ENCODE data around the gene CSF2RB. TPM values are rescaled to one million over a fixed set of nuclear protein-coding genes. Genes with fewer than 3 reads are reported as not detected.
"Not testable (repeated sequence)": the region's sequence is repeated elsewhere in the genome, so short reads cannot be mapped to it uniquely, and the experiment has no call there.

The CSF2RB gene
- total and polyA plus RNA-seq, 5 donors = 0.75 to 2.6 (median 2.0) TPM

- no peaks in the 10 kb centered on the region for H3K4me1 ChIP-seq (ENCODE audit: control insufficient read depth, insufficient read depth, low read length)
- intact Hi-C loops (cut with DNase I) = no loop called here
- H3K27me3 ChIP-seq (ENCODE audit: control insufficient read depth, insufficient read depth) = no peaks in the 10 kb centered on the region
- no peak overlapping the region for H3K4me3 ChIP-seq (ENCODE audit: low read length)
- ATAC-seq (no peak), DNase-seq (no peak)
- H3K9me3 ChIP-seq (ENCODE audit: control insufficient read depth, low read length) = no peaks in the 10 kb centered on the region
- 71% methylated on average over 12 of the region's 12 CpGs for WGBS
- H3K27ac ChIP-seq (ENCODE audit: low read length) = no peak overlapping the region
These were observed 74.8 kb downstream of the CSF2RB start for GRCh38 chr22:36988075-36988832.

- H3K4me3 ChIP-seq (ENCODE audit: low read length); intact Hi-C loops (cut with DNase I); H3K27me3 ChIP-seq (ENCODE audit: control insufficient read depth, insufficient read depth); H3K9me3 ChIP-seq (ENCODE audit: control insufficient read depth, low read length); ATAC-seq; H3K27ac ChIP-seq (ENCODE audit: low read length); DNase-seq; H3K4me1 ChIP-seq (ENCODE audit: control insufficient read depth, insufficient read depth, low read length): not testable (repeated sequence)
- 89% methylated on average over 4 of the region's 4 CpGs for WGBS
These were observed 75.6 kb downstream of the CSF2RB start for GRCh38 chr22:36989012-36989411.

Other genes with a start within 250 kb of the CSF2RB start
- gene CACNG2, start 209.9 kb upstream of the CSF2RB start, total RNA-seq = not detected
- gene CACNG2, start 209.9 kb upstream of the CSF2RB start, polyA plus RNA-seq = not detected
- 10 to 100 TPM; 24.1 to 37.6 (median 32.3) TPM for gene IFT27, start 137.5 kb upstream of the CSF2RB start, total RNA-seq
- 32.5 TPM for gene IFT27, start 137.5 kb upstream of the CSF2RB start, polyA plus RNA-seq
- gene PVALB, start 96.6 kb upstream of the CSF2RB start, total RNA-seq = not detected
- gene PVALB, start 96.6 kb upstream of the CSF2RB start, polyA plus RNA-seq = not detected
- 1 to 10 TPM; 3.1 to 6.9 (median 6.6) TPM for gene NCF4, start 52.6 kb upstream of the CSF2RB start, total RNA-seq
- gene NCF4, start 52.6 kb upstream of the CSF2RB start, polyA plus RNA-seq = 3.6 TPM
- 10 to 100 TPM; 31.7 to 53.6 (median 36.6) TPM for gene TST, start 105.8 kb downstream of the CSF2RB start, total RNA-seq
- gene TST, start 105.8 kb downstream of the CSF2RB start, polyA plus RNA-seq = 67.9 TPM
- 10 to 100 TPM; 49.6 to 65.7 (median 54.2) TPM for gene MPST, start 106.1 kb downstream of the CSF2RB start, total RNA-seq
- gene MPST, start 106.1 kb downstream of the CSF2RB start, polyA plus RNA-seq = 93.0 TPM
- gene KCTD17, start 138.1 kb downstream of the CSF2RB start, total RNA-seq = 10 to 100 TPM; 24.8 to 37.8 (median 32.2) TPM
- gene KCTD17, start 138.1 kb downstream of the CSF2RB start, polyA plus RNA-seq = 34.4 TPM
- not detected for gene TMPRSS6, start 196.1 kb downstream of the CSF2RB start, total RNA-seq
- not detected for gene TMPRSS6, start 196.1 kb downstream of the CSF2RB start, polyA plus RNA-seq
- gene IL2RB, start 236.3 kb downstream of the CSF2RB start, total RNA-seq = under 1 TPM; 0.63 to 0.97 (median 0.72) TPM
- 0.32 TPM for gene IL2RB, start 236.3 kb downstream of the CSF2RB start, polyA plus RNA-seq

All from right cardiac atrium (tissue), 5 donors.